T-helper 9 cell (primary cell): ENCODE measurements around the gene PDE3B.
A peak's percentile ranks its signal among the peaks of the same experiment; 100 is the strongest.

Experiments
- DNase-seq: peaks from one replicate; pipeline ENCODE4 v3.0.0-alpha.2; 2020

Gene PDE3B

GRCh38 chr11:14892036-14892556, 248.5 kb downstream of the PDE3B start, which contains the start of gene CYP2R1:
Gene CYP2R1 (minus strand): TSS chr11:14892231. CDS start chr11:14892205, 26 bp downstream.
- DNase-seq, result peak; percentile 81

GRCh38 chr11:14892577-14892976, 249.0 kb downstream of the PDE3B start:
- DNase-seq, result no peak

GRCh38 chr11:14894657-14895598, 251.3 kb downstream of the PDE3B start:
- no peak for DNase-seq

- no peak for DNase-seq
Observed at GRCh38 chr11:14898355-14898754, 254.8 kb downstream of the PDE3B start.

- no peak for DNase-seq
Observed at GRCh38 chr11:14898906-14899305, 255.3 kb downstream of the PDE3B start.

- no peak for DNase-seq
Observed at GRCh38 chr11:14902650-14903350, 259.2 kb downstream of the PDE3B start.

- peak; percentile 87 for DNase-seq
Observed at GRCh38 chr11:14904745-14905103, 261.1 kb downstream of the PDE3B start.

GRCh38 chr11:14905104-14906033, 261.8 kb downstream of the PDE3B start:
- DNase-seq, result peak; percentile 70

- DNase-seq, result no peak
Observed at GRCh38 chr11:14906578-14906977, 263.0 kb downstream of the PDE3B start.

- no peak for DNase-seq
Observed at GRCh38 chr11:14906993-14907392, 263.4 kb downstream of the PDE3B start.

- peak; percentile 86 for DNase-seq
Observed at GRCh38 chr11:14907411-14908213, 264.0 kb downstream of the PDE3B start.

GRCh38 chr11:14908214-14908880, 264.7 kb downstream of the PDE3B start:
- no peak for DNase-seq

- no peak for DNase-seq
Observed at GRCh38 chr11:14914536-14914935, 270.9 kb downstream of the PDE3B start.

- DNase-seq, result no peak
Observed at GRCh38 chr11:14916403-14916802, 272.8 kb downstream of the PDE3B start.
